K562 (cell line): ENCODE data around the gene HKDC1. TPM values are rescaled to one million over a fixed set of nuclear protein-coding genes. Genes with fewer than 3 reads are reported as not detected.

Experiments
- ATAC-seq: fragments of 200-7000 bp; cut with Tn5 transposase; 3 replicates; pipeline ENCODE4 v1.9.1; 2020; ENCODE audit warnings: moderate library complexity
- BruUV-seq: library from RNA; stranded (reverse); fragments of 400-500 nt; replicated peaks from 2 replicates; lab custom pipeline; 2021; lab: Mats Ljungman, UMichigan
- CTCF ChIA-PET: fragments of 300-600 bp; formaldehyde crosslinking; extraction: SDS; loops from one replicate; lab custom pipeline; 2021; ENCODE audit warnings: low intra/inter-chr PET ratio; lab: Yijun Ruan, JAX
- POLR2A ChIA-PET: fragments of 300-600, 350-650 bp; sonication (Branson Sonifier 250); formaldehyde crosslinking; extraction: SDS; loops from one replicate; lab custom pipeline; 2021; ENCODE audit warnings: antibody characterized with exemption, inconsistent platforms; lab: Yijun Ruan, JAX
- DNase-seq, 4 experiments: peaks; one replicate each; pipeline versions ENCODE4 v3.0.0 to v3.0.0-alpha.2; 2011 to 2018; ENCODE audit warnings: low spot score in 3 of 4, mixed read lengths in 3 of 4; ENCODE audit errors: extremely low read depth in 1 of 4
- FAIRE-seq: peaks from 2 replicates; lab custom pipeline; 2011; peaks lifted over from hg19 to GRCh38; lab: Jason Lieb, UNC
- H2AFZ ChIP-seq: 2 replicates; pipeline ENCODE4 v1.6.0; 2011; ENCODE audit warnings: low read depth, low read length, control low read depth, inconsistent platforms
- H3K27ac ChIP-seq: fragments of 200-600 bp; 3 replicates; pipeline ENCODE4 v1.8.0; 2011; ENCODE audit warnings: low read depth, mild to moderate bottlenecking, control low read depth, inconsistent platforms, low read length, moderate library complexity, mixed read lengths; ENCODE audit errors: extremely low read depth
- H3K27me3 ChIP-seq, 2 experiments: fragments of 300-600 bp in 1 of 2; 2 replicates in 1 of 2; 3 replicates in 1 of 2; pipeline versions ENCODE4 v1.6.0 to v1.8.0; 2011; ENCODE audit warnings: inconsistent platforms in 2 of 2, low read length in 2 of 2, mild to moderate bottlenecking in 1 of 2, mixed read lengths in 1 of 2, moderate library complexity in 1 of 2; ENCODE audit not compliant: control insufficient read depth in 2 of 2, insufficient read depth in 2 of 2
- H3K36me3 ChIP-seq: fragments of 300-600 bp; 3 replicates; pipeline ENCODE4 v1.8.0; 2011; ENCODE audit warnings: mild to moderate bottlenecking, low read length, inconsistent platforms; ENCODE audit not compliant: control insufficient read depth, insufficient read depth
- H3K4me1 ChIP-seq, 2 experiments: fragments of 200-600 bp in 1 of 2; replicated peaks in 1 of 2; 2 replicates in 1 of 2; 3 replicates in 1 of 2; pipeline versions ENCODE4 v1.5.1 to v1.8.0; 2011; ENCODE audit warnings: inconsistent platforms in 2 of 2, low read length in 2 of 2, mild to moderate bottlenecking in 1 of 2, mixed read lengths in 1 of 2, moderate library complexity in 1 of 2; ENCODE audit not compliant: control insufficient read depth in 2 of 2, insufficient read depth in 2 of 2
- H3K4me2 ChIP-seq: 2 replicates; pipeline ENCODE4 v1.6.1; 2011; ENCODE audit warnings: low read length, control low read depth, inconsistent platforms, mixed read lengths; ENCODE audit not compliant: insufficient read depth
- H3K4me3 ChIP-seq: fragments of 200-600 bp; sonication (generic), shearing (Covaris generic); 2 replicates; pipeline ENCODE4 v1.5.1; 2016; ENCODE audit warnings: control low read depth, inconsistent platforms
- H3K79me2 ChIP-seq: fragments of 200-600 bp; 3 replicates; pipeline ENCODE4 v1.8.0; 2011; ENCODE audit warnings: low read length, inconsistent platforms; ENCODE audit not compliant: control insufficient read depth, insufficient read depth
- H3K9ac ChIP-seq, 2 experiments: 2 replicates each; pipeline versions ENCODE4 v1.6.0 to v1.6.1; 2011; ENCODE audit warnings: low read depth in 2 of 2, low read length in 2 of 2, control low read depth in 1 of 2, inconsistent platforms in 1 of 2, mild to moderate bottlenecking in 1 of 2, mixed read lengths in 1 of 2; ENCODE audit not compliant: insufficient read depth in 1 of 2
- H3K9me1 ChIP-seq: one replicate; pipeline ENCODE4 v1.6.0; 2011; ENCODE audit warnings: inconsistent platforms, mild to moderate bottlenecking, low read length, moderate library complexity; ENCODE audit not compliant: control insufficient read depth, insufficient read depth
- H3K9me3 ChIP-seq: replicated peaks from 2 replicates; pipeline ENCODE4 v1.5.1; 2011; ENCODE audit warnings: low read depth, low read length, inconsistent platforms; ENCODE audit not compliant: control insufficient read depth, insufficient read depth
- H4K20me1 ChIP-seq: replicated peaks from 2 replicates; pipeline ENCODE4 v1.6.1; 2011; ENCODE audit warnings: low read length, inconsistent platforms, mixed read lengths; ENCODE audit not compliant: control insufficient read depth, insufficient read depth
- BACH1 ChIP-seq: fragments of 200-800 bp; sonication (Bioruptor generic); IDR thresholded peaks from 2 replicates; pipeline ENCODE4 v1.6.1; 2016; ENCODE audit warnings: missing genetic modification characterization, missing compliant biosample characterization
- CBFA2T3 ChIP-seq: fragments of 450-650 bp; IDR thresholded peaks from 2 replicates; pipeline ENCODE4 v1.6.1; 2017
- EGR1 ChIP-seq: fragments of 450-650 bp; conservative IDR thresholded peaks from 2 replicates; pipeline ENCODE4 v1.6.1; 2017; ENCODE audit warnings: mild to moderate bottlenecking
- KAT7 ChIP-seq: sonication (generic); formaldehyde crosslinking; IDR thresholded peaks from 2 replicates; pipeline ENCODE4 v1.8.0; 2022; ENCODE audit warnings: missing genetic modification reagents, mild to moderate bottlenecking, borderline replicate concordance
- RBBP5 ChIP-seq: fragments of 200-600 bp; sonication (generic); IDR thresholded peaks from 2 replicates; pipeline ENCODE4 v1.6.1; 2012; ENCODE audit warnings: borderline replicate concordance, mild to moderate bottlenecking, low read length, control low read depth, inconsistent platforms; ENCODE audit not compliant: insufficient read depth, poor library complexity, severe bottlenecking
- RBM39 ChIP-seq: fragments of 200-400 bp; formaldehyde crosslinking; optimal IDR thresholded peaks from 2 replicates; pipeline ENCODE3; 2018; ENCODE audit warnings: low read depth, low read length
- ZBTB17 ChIP-seq: fragments of 450-650 bp; formaldehyde crosslinking; IDR thresholded peaks from 2 replicates; pipeline ENCODE4 v1.4.0; 2020; ENCODE audit warnings: mild to moderate bottlenecking
- ZNF184 ChIP-seq: sonication (generic); formaldehyde crosslinking; IDR thresholded peaks from 2 replicates; pipeline ENCODE4 v1.5.0; 2020; ENCODE audit warnings: missing genetic modification reagents
- ZSCAN32 ChIP-seq: fragments of 450-650 bp; formaldehyde crosslinking; IDR thresholded peaks from 2 replicates; pipeline ENCODE4 v1.4.0; 2020; ENCODE audit warnings: mild to moderate bottlenecking, moderate library complexity
- WGBS: fragments of 100-300 bp; shearing (Covaris generic); methylation state at CpG from one replicate; pipeline ENCODE4 v1.1.6; 2016; ENCODE audit warnings: low coverage, mixed read lengths; ENCODE audit not compliant: insufficient coverage; ENCODE audit errors: missing lambda C conversion rate; 5-methylcytosine and 5-hydroxymethylcytosine counted together
- in situ Hi-C: fragments of 300-500 bp; cut with MboI; formaldehyde crosslinking; loops from 4 replicates; pipeline ENCODE4 v1.15.0; 2018; ENCODE audit warnings: inconsistent platforms, mixed read lengths
- intact Hi-C: fragments of 100-400 bp; cut with micrococcal nuclease; formaldehyde crosslinking; loops from 2 replicates; pipeline ENCODE4 v1.14.2; 2022
- polyA plus RNA-seq, 8 experiments: library from polyadenylated mRNA; depleted of rRNA in 4 of 8; stranded (reverse) in 5 of 8; unstranded in 3 of 8; fragments of >200 nt; fragmentation: Nextera tagmentation in 2 of 8; fragmentation: Illumina TruSeq in 1 of 8; extraction: Ambion mirVana in 2 of 8; extraction: Trizol in 1 of 8; gene quantifications; 2 replicates each; pipeline versions ENCODE4 v1.2.1 to v1.2.3, GENCODE V29; 2011 to 2014; ENCODE audit warnings: inconsistent platforms in 1 of 8, missing spikeins in 1 of 8
- total RNA-seq, 7 experiments: library from RNA; depleted of rRNA in 6 of 7; stranded (reverse); fragments of >200 nt in 6 of 7; fragmentation: Illumina TruSeq in 2 of 7; extraction: Trizol in 2 of 7; gene quantifications; 2 replicates each; pipeline versions ENCODE4 v1.2.1 to v1.2.3, GENCODE V29; 2011 to 2021; ENCODE audit warnings: low replicate concordance in 1 of 7
- TF ChIP-seq, protein P1 (sequence below): fragments of 200-800 bp; sonication (Bioruptor generic); IDR thresholded peaks from 2 replicates; pipeline ENCODE4 v1.6.1; 2016; ENCODE audit warnings: missing genetic modification characterization, missing compliant biosample characterization

Gene HKDC1
- total and polyA plus RNA-seq, 9 of the 15 experiments (the other 6 are each of a cell fraction or from before 2014, with no cell fraction given): 0.04 to 0.22 (median 0.11) TPM; not detected in 5

DNA sequence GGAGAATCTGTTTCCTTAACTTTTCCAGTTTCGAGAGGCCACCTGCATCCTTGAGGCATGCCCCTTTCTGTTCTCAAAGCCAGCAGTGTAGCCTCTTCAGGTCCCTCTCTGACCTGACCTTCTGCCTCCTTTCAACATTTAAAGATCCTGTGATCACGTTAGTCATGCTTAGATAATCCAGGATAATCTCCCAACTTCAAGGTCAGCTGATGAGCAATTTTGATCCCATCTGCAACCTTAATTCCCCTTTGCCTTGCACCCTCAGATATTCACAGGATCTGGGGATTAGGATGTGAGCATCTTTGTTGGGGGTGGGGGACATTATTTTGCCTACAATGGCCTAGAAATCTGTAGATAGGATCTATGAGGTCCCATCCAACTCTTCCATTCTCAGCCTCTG is 8.0 kb downstream of the HKDC1 start:
- Histone ChIP-seq H3K4me3 (no peak overlapping the region), H3K9me1 (no peaks in the 10 kb centered on the region), H2AFZ (no peak overlapping the region), H4K20me1 (no peaks in the 10 kb centered on the region), H3K9ac (no peak overlapping the region), H3K36me3 (no peaks in the 10 kb centered on the region), H3K9me3 (no peaks in the 10 kb centered on the region), H3K79me2 (no peaks in the 10 kb centered on the region), H3K27ac (no peak overlapping the region), H3K27me3 (no peaks in the 10 kb centered on the region)
- POLR2A ChIA-PET: interaction anchor here (0.6 to 1.1 kb wide), 2 partner anchors 89 to 165 kb away, joined by 3 to 4 read pairs; no protein-coding TSS in a partner anchor
- CTCF ChIA-PET: no interaction called here
- no peak for ATAC-seq
- no peak for FAIRE-seq
- WGBS: 41% methylated on average over 2 of the region's 2 CpGs
- no peak for DNase-seq
- intact Hi-C loops: no loop called here
- TF ChIP-seq CBFA2T3: no peak
- TF ChIP-seq EGR1: no peak
- TF ChIP-seq ZSCAN32 (CRISPR knock-in tag): no peak
- TF ChIP-seq KAT7 (CRISPR knock-in tag): no peak
- TF ChIP-seq, all 486 proteins: peak for 0
- H3K4me1 ChIP-seq: peaks cover 8 to 23% of the 10 kb centered on the region in 2 experiments
- no peak overlapping the region for H3K4me2 ChIP-seq
- in situ Hi-C loops: loop anchor here (25.0 kb wide), 1 partner anchor 409 kb away; the partner anchor contains the start of gene FAM241B
- BruUV-seq: no TSS peak

DNA sequence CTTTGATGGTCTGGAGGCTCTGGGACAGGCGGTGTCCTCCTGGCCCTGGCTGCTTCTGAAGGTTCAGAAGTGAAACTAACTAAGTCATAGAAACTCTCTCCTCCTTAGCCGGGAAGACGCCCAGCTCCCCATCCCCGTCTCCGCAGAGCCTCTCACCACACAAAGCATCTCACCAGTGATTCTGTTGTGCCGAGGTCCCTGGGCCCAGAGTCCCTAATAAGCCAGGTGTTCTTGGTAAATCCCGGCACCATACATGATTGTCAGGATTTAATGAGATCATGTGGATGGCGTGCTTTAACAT is 9.4 kb downstream of the HKDC1 start:
- Histone ChIP-seq H3K9me3 (no peaks in the 10 kb centered on the region), H3K4me3 (no peak overlapping the region), H2AFZ (peak overlapping the region; percentile 92), H3K79me2 (no peaks in the 10 kb centered on the region), H3K4me2 (peak overlapping the region; percentile 53), H3K27ac (peak overlapping the region; percentile 24; the same call in 1 of the 3 replicates), H3K9ac (peak overlapping the region; percentile 28 to 90; a peak in 3 of 4 replicates), H3K9me1 (no peaks in the 10 kb centered on the region), H3K4me1 (peaks cover 8 to 19% of the 10 kb centered on the region in 2 experiments), H3K27me3 (no peaks in the 10 kb centered on the region), H3K36me3 (no peaks in the 10 kb centered on the region), H4K20me1 (no peaks in the 10 kb centered on the region)
- intact Hi-C loops: no loop called here
- ATAC-seq: no peak
- no peak for DNase-seq
- in situ Hi-C loops: loop anchor here (25.0 kb wide), 1 partner anchor 408 kb away; the partner anchor contains the start of gene FAM241B
- POLR2A ChIA-PET: interaction anchor here (0.6 to 1.3 kb wide), 8 partner anchors 9 to 244 kb away, joined by 3 to 8 read pairs (median 4); partner anchors contain the start of gene HKDC1
- no peak for FAIRE-seq
- WGBS: 51% methylated on average over 8 of the region's 8 CpGs
- no TSS peak for BruUV-seq
- CTCF ChIA-PET: no interaction called here
- peak; percentile 13 for TF ChIP-seq RBBP5
- TF ChIP-seq ZNF184 (CRISPR knock-in tag): no peak
- TF ChIP-seq, protein P1, sequence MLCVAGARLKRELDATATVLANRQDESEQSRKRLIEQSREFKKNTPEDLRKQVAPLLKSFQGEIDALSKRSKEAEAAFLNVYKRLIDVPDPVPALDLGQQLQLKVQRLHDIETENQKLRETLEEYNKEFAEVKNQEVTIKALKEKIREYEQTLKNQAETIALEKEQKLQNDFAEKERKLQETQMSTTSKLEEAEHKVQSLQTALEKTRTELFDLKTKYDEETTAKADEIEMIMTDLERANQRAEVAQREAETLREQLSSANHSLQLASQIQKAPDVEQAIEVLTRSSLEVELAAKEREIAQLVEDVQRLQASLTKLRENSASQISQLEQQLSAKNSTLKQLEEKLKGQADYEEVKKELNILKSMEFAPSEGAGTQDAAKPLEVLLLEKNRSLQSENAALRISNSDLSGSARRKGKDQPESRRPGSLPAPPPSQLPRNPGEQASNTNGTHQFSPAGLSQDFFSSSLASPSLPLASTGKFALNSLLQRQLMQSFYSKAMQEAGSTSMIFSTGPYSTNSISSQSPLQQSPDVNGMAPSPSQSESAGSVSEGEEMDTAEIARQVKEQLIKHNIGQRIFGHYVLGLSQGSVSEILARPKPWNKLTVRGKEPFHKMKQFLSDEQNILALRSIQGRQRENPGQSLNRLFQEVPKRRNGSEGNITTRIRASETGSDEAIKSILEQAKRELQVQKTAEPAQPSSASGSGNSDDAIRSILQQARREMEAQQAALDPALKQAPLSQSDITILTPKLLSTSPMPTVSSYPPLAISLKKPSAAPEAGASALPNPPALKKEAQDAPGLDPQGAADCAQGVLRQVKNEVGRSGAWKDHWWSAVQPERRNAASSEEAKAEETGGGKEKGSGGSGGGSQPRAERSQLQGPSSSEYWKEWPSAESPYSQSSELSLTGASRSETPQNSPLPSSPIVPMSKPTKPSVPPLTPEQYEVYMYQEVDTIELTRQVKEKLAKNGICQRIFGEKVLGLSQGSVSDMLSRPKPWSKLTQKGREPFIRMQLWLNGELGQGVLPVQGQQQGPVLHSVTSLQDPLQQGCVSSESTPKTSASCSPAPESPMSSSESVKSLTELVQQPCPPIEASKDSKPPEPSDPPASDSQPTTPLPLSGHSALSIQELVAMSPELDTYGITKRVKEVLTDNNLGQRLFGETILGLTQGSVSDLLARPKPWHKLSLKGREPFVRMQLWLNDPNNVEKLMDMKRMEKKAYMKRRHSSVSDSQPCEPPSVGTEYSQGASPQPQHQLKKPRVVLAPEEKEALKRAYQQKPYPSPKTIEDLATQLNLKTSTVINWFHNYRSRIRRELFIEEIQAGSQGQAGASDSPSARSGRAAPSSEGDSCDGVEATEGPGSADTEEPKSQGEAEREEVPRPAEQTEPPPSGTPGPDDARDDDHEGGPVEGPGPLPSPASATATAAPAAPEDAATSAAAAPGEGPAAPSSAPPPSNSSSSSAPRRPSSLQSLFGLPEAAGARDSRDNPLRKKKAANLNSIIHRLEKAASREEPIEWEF (CRISPR knock-in tag): 0 out of 2 replicates have a peak, but pooled peaks have one; percentile 14
- TF ChIP-seq RBM39: no peak
- peak; percentile 73; the same call in 1 of the 2 replicates for TF ChIP-seq BACH1
- TF ChIP-seq ZBTB17 (CRISPR knock-in tag): peak; percentile 5; the same call in 1 of the 2 replicates
